Stomach (tissue), 4 donors: ENCODE results near the gene CNOT1.

ENCODE experiments used
- CTCF ChIP-seq, 7 experiments: fragments of 450-650 bp in 4 of 7; fragments of 200-600 bp in 3 of 7; sonication (generic) in 3 of 7; IDR thresholded peaks; one replicate each; pipeline ENCODE4 v1.5.1; 2016 to 2019; ENCODE audit warnings: antibody characterized with exemption in 7 of 7, control low read depth in 2 of 7, mild to moderate bottlenecking in 1 of 7
- EP300 ChIP-seq: sonication (generic); formaldehyde crosslinking; IDR thresholded peaks from one replicate; pipeline ENCODE4 v1.6.1; 2017; ENCODE audit warnings: antibody characterized with exemption
- POLR2A ChIP-seq, 4 donors: fragments of 450-650 bp; IDR thresholded peaks; one replicate each; pipeline ENCODE4 v1.6.1; 2016; ENCODE audit warnings: antibody characterized with exemption in 4 of 4, control low read depth in 2 of 4, mild to moderate bottlenecking in 1 of 4, moderate library complexity in 1 of 4
- POLR2AphosphoS5 ChIP-seq, 3 donors: sonication (generic); formaldehyde crosslinking; IDR thresholded peaks; one replicate each; pipeline ENCODE4 v1.6.1; 2016; ENCODE audit warnings: antibody characterized with exemption in 3 of 3

- no peak for TF ChIP-seq CTCF (IDR thresholded peaks at IDR 0.05)
- no peak for TF ChIP-seq POLR2A (IDR thresholded peaks at IDR 0.05)
- TF ChIP-seq EP300, result no peak
- no peak for TF ChIP-seq POLR2AphosphoS5 (IDR thresholded peaks at IDR 0.05)
Measured at GRCh38 chr16:58488531-58488930, 141.1 kb downstream of the CNOT1 start.
